ENCODE measurements around the gene KIF5C.
"Not testable (repeated sequence)": the region's sequence is repeated elsewhere in the genome, so short reads cannot be mapped to it uniquely, and the experiment has no call there.

The KIF5C gene

DNA sequence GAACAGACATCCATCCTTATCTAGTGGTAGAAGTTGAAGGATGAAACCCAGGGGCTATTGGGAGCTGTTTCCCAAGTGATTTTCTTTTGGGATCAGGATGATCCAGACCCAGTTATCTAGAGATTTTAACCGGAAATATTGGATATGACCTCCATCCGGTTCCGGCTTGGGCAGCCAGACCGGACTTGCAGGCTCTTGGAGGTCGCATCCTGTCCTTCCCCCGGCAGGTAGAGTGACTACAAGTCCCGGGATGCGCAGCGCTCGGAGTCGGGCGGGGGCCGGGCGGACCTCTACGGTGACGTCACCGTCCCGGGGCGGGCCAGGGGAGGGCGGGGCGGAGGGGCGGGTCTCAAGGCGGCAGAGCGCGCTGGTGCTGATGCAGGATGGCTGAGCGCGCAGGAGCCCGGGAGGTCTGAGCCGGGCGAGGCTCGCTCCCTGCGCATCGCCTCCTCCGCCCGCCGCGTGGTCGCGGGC lies at the start of gene KIF5C:
Gene KIF5C, plus strand, starts transcription at position 360 of the 474 bp plus-strand sequence. CDS start 391 bp downstream, outside the sequence.
- peak; percentile 87 for DNase-seq

- DNase-seq, result no peak
Observed at GRCh38 chr2:148826791-148827190, 48.2 kb upstream of the KIF5C start.

- DNase-seq, result no peak
Observed at GRCh38 chr2:148828941-148829340, 46.1 kb upstream of the KIF5C start.

DNA sequence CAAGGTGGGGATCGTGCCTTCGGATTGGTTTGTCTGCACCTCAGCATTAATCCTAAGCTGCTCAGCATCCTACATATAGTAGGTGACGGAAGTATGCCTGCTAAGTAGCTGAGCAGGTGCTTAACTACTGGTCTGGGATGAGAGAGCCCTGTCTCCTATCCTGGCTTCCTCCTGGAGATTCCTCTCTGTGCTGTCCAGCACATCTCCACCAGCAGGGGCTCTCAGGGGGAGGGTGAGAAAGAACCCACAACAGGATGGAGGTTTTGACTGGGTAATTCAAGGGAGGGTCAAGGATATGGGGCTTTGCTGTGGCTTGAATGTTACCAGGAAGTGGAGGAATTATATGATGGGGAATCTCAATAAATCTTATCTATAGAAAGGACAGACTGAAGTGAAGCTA lies 45.4 kb upstream of the KIF5C start:
- DNase-seq, result no peak

GRCh38 chr2:148832637-148833036 lies 42.4 kb upstream of the KIF5C start:
- DNase-seq, result no peak

- DNase-seq, result no peak
Observed at GRCh38 chr2:148842050-148842449, 33.0 kb upstream of the KIF5C start.

- DNase-seq, result no peak
Observed at GRCh38 chr2:148848146-148848545, 26.9 kb upstream of the KIF5C start.

DNA sequence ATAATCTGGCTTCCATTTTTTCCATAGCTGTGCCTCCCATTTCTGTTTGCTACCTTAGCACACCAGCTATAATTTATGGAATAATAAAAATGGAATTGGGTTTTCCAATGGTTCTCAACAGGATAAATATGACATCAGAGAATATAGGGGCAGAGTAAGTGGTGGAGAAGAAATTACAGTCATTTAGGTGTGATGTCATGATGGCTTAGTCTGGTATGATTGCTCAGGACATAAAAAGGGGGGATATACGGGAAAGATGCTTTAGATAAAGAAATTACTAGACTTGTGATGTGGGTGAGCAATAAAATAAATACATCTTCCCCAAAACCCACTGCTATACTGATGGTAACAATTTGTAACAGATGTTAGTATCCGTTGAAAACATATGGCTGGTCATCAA lies 21.6 kb upstream of the KIF5C start:
- no peak for DNase-seq

DNA sequence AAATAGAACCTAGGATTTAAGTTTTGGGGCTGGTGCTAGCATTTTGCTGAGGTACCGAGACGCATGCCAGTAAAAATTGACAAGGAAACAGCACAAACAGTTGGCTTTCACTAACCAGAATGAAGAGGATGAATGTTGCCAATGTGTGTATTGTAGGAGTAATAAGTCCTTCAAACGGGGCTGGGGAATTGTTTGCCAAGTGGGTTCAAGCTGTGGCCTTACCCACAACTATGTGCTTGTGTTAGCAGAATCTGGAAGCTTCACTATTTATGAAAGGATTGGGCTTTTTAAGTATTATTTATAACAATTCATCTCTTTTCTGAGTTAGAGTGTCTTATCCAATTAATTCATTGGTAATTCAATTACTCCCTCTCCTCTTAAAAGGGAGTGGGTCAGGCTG lies 15.0 kb upstream of the KIF5C start:
- peak; percentile 80 for DNase-seq

- no peak for DNase-seq
Observed at GRCh38 chr2:148861367-148861766, 13.7 kb upstream of the KIF5C start.

DNA sequence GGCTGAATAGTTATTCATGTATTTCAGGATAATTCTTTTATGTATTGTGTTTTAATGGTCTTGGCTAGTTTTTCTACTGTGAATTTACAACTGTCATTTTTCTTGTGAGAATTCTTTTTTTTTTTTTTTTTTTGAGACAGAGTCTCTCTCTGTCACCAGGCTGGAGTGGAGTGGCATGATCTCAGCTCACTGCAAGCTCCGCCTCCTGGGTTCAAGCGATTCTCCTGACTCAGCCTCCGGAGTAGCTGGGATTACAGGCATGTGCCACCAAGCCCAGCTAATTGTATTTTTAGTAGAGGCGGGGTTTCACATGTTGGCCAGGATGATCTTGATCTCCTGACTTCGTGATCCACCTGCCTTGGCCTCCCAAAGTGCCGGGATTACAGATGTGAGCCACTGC lies 12.5 kb upstream of the KIF5C start:
- not testable (repeated sequence) for DNase-seq

DNA sequence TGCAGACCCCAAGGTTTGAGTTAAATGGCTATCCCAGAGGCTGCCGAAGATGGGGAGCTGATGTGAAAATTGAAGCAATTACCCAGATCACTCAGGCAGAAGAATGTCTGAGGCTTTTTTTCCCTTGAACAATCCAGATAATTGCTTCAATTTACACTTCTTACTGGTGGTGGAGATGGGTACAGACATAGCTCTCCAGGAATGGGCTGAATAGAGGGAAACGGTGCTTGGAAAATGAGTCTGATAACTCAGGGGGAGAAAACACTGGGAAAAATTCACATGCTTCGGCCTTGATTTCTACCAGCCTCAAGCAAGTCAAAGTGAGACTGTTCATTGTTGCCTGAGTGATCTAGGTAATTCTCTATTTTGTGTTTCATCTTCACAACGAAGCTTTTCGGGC lies 9.5 kb upstream of the KIF5C start:
- no peak for DNase-seq

GRCh38 chr2:148866091-148866490 lies 8.9 kb upstream of the KIF5C start:
- DNase-seq, result no peak

GRCh38 chr2:148867079-148867769 lies 7.8 kb upstream of the KIF5C start:
- DNase-seq, result no peak

GRCh38 chr2:148875387-148876051 lies 492 bp downstream of the KIF5C start:
- DNase-seq, result no peak

DNA sequence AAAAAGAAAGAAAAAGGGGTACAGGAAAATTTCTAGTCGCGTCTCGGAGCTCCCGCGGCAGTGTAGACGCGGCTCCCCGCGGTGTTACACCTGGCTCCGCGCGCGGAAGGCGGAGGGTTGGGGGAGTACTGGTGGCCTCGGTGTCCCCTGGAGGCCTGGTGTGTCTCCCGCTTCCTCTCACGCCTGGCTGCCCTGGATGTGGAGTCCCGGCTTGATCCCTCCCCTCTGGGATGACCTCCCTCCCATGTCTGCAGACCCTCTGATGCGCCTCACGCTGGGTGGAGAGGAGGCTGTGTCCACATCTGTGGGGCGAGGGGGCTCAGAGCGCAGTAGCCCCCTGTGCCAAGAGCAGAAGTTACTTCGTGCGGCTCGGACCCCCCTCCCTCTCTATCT lies 1.2 kb downstream of the KIF5C start:
- DNase-seq, result peak; percentile 14

GRCh38 chr2:148876595-148877402 lies 1.8 kb downstream of the KIF5C start:
- peak; percentile 75 for DNase-seq

- no peak for DNase-seq
Observed at GRCh38 chr2:148877403-148877740, 2.3 kb downstream of the KIF5C start.

- no peak for DNase-seq
Observed at GRCh38 chr2:148880636-148881035, 5.6 kb downstream of the KIF5C start.

DNA sequence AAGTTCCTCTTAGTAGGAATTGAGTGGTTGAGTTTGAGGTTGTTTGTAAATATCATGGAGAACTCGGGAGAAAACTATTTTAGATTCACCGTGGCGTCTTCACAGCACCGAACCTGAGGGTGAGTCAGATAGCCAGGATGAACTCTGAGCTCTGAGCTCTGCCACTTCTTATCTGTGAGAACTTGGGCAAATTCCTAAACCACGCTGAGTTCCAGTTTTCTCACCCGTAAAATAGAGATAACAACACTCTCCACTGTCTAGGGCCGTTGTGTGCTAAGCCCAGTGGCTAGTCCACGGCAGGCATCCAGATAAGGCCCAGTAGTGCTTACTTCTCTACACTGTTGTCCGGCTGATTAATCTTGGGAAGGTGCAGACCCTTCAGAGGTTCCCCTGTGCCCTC lies 7.0 kb downstream of the KIF5C start:
- DNase-seq, result no peak

DNA sequence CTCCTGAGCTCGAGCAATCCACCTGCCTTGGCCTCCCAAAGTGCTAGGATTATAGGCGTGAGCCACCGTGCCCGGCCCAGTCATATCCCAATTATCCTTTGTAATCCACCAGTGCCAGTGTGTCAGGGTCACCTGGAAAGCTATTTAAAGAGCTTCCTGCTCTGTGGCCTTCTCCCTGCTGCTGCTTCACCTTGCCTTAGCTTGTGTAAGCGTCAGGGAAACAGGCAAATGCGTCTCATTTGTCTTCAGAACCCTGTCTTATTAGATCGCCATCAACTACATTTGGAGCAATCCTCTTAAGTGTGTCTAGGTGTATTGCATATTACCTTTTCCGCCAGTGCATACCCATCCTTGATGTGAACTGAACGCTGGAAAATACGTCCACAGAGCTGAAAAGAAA lies 10.2 kb downstream of the KIF5C start:
- no peak for DNase-seq

DNA sequence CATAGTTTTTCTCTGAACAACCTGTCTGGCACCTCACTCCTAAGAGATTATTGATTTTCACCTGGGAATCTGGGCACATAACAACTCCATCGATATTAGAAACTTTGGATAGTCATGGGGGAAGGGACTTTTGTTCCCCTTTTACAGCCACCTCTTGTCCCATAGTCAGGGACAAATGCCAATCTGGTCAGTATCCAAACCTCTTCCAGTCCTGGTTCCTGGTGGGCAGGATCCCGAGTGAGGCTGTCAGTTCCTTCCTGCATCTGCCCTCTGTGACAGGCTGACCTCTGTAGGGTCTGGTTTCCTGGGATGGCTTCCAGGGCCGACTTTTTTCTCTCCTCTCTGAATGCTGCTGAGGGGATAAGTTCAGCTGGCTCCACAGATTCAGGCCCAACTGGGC lies 11.0 kb downstream of the KIF5C start:
- DNase-seq, result no peak

DNA sequence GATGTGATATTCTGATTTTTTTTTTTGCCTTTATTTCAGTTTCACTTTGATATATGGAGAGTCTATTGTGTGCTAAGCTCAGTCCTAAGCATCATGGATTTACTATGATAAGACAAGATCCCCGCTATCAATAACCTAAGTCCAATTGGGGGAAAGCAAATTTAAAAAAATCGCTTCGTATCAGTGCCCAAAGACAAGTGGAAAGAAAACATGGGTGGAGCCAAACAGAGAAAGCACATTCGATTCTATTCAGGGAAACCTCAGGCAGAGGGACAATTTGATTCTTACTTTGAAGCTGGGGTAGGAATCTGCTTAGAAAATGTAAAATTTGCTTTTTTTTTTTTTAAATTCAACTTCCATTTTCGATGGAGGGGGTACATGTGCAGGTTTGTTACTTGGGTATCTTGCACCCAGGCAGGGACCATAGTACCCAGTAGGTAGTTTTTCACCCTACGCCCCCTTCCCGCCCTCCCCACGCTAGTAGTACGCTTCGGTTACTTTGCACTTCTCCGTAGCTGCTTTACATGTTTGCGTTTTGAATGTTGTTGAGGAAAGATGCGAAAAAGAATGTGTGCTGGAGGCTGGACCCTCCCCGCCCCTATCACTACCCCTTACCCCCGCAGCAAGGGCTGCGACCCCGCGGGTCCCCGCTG lies 12.4 kb downstream of the KIF5C start:
- DNase-seq, result peak; percentile 21
